ENCODE data around the gene CARMIL1.
A peak's percentile ranks its signal among the peaks of the same experiment; 100 is the strongest.

The CARMIL1 gene

GRCh38 chr6:25635886-25636317 is 356.7 kb downstream of the CARMIL1 start:
- DNase-seq: no peak

GRCh38 chr6:25637211-25637610 is 358.0 kb downstream of the CARMIL1 start:
- no peak for DNase-seq

DNA sequence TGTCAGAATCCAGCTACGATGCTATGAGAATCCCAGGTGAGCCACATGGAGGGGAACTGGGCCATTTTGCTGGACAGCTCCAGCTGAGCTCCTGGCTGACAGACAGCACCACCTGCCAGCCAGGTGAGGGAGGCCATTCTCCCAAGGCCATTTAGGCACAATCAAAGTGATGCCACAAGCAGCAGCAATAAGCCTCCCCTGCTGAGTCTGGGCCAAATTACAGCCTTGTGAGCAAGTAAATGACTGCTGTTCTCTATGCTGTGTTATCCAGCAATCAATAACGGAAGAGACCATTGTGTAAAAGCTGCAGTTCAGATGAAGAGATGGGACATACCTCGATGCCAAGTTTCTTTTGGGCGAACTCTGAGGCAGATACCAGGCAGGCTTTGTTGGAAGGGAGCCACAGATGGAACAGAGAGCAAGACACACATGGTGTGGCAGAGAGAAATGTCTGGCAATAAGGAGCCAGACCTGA is 358.8 kb downstream of the CARMIL1 start:
- DNase-seq: no peak

- DNase-seq: no peak
These were observed 360.5 kb downstream of the CARMIL1 start for GRCh38 chr6:25639653-25640052.

GRCh38 chr6:25640446-25640845 is 361.3 kb downstream of the CARMIL1 start:
- no peak for DNase-seq

- DNase-seq: no peak
These were observed 361.7 kb downstream of the CARMIL1 start for GRCh38 chr6:25640891-25641290.

GRCh38 chr6:25641377-25641776 is 362.2 kb downstream of the CARMIL1 start:
- DNase-seq: no peak

GRCh38 chr6:25641940-25642666 is 362.9 kb downstream of the CARMIL1 start:
- DNase-seq: no peak

- no peak for DNase-seq
These were observed 363.6 kb downstream of the CARMIL1 start for GRCh38 chr6:25642667-25643328.

- no peak for DNase-seq
These were observed 366.7 kb downstream of the CARMIL1 start for GRCh38 chr6:25645916-25646315.

GRCh38 chr6:25649611-25650010 is 370.4 kb downstream of the CARMIL1 start:
- DNase-seq: no peak

GRCh38 chr6:25652007-25652515 is 372.9 kb downstream of the CARMIL1 start, which contains the start of gene SCGN:
TSS of gene SCGN (plus strand) at chr6:25652215. CDS start at chr6:25652404, 189 bp downstream.
- DNase-seq: peak; percentile 42

- no peak for DNase-seq
These were observed 376.5 kb downstream of the CARMIL1 start for GRCh38 chr6:25655723-25656122.

- DNase-seq: no peak
These were observed 380.6 kb downstream of the CARMIL1 start for GRCh38 chr6:25659633-25660368.

- DNase-seq: peak; percentile 84
These were observed 381.3 kb downstream of the CARMIL1 start for GRCh38 chr6:25660512-25660911.

DNA sequence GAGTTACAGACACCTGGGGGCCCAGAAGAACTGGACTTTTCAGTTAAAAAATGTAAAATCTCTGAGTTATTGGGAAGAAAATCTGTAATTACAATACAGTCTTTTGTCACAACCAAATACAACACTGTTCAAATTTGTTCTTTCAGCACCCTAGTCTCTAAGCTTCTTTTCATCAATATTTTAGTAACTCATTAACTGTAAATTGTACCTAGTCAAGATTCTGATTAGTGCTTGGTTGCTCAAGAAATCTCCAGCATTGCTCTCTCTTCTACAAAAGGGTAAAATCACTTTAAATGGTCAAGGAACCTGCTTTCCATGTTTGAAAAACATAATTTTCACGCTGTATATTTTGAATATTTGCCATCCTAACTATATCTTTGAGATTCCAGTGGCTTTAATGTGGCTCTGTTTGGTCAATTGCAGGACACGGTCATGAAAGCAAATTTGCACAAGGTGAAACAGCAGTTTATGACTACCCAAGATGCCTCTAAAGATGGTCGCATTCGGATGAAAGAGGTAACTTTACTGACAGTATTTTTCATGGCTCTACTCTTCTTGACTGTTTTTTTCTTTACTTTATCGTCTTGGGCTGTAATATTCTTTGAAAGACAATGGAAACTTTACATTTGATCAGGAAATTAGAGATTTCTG is 382.1 kb downstream of the CARMIL1 start:
- no peak for DNase-seq

GRCh38 chr6:25665455-25665854 is 386.3 kb downstream of the CARMIL1 start:
- DNase-seq: no peak

DNA sequence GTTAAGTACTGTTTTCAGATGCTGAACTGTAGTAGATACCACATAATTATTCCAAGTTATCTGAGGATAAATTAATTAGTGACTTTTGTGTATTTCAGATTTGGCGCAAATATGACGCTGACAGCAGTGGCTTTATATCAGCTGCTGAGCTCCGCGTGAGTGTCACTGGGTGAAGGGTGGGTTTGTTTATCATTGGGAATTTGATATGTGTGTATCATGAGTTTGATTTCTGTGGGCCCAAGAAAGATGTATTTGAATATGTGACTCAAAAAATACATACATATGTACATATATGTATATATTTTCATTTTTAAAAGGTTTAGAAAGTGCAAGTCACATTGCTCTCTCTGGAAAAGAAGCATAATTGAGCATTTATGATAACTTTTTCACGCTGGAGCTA is 390.2 kb downstream of the CARMIL1 start:
- DNase-seq: no peak
